SIG-M5 (cell line): ENCODE data around the gene NEK2.
"Not testable (repeated sequence)": the region's sequence is repeated elsewhere in the genome, so short reads cannot be mapped to it uniquely, and the experiment has no call there.

Experiments
- DNase-seq: peaks from one replicate; lab custom pipeline; 2025; lab: John Stamatoyannopoulos, UW

The NEK2 gene

DNA sequence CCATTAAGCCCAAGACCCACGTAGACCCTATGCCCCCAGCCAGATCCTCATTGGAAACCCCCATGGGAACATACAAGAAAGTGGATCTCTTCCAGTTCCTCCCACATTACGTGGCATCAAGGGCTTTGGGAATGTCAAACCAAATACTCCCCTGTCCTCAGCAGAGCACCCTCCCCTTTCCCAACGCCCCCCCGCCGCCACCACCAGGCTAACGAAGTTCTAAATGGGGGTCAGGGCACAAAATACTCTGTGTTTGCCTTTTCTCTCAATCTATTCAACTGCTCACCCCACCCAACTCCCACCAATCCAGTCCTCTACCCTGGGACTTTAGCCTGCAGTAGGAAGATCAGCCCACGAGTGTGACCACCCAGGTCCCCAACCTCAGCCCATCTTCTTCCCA is 24.5 kb downstream of the NEK2 start:
- DNase-seq = no peak

DNA sequence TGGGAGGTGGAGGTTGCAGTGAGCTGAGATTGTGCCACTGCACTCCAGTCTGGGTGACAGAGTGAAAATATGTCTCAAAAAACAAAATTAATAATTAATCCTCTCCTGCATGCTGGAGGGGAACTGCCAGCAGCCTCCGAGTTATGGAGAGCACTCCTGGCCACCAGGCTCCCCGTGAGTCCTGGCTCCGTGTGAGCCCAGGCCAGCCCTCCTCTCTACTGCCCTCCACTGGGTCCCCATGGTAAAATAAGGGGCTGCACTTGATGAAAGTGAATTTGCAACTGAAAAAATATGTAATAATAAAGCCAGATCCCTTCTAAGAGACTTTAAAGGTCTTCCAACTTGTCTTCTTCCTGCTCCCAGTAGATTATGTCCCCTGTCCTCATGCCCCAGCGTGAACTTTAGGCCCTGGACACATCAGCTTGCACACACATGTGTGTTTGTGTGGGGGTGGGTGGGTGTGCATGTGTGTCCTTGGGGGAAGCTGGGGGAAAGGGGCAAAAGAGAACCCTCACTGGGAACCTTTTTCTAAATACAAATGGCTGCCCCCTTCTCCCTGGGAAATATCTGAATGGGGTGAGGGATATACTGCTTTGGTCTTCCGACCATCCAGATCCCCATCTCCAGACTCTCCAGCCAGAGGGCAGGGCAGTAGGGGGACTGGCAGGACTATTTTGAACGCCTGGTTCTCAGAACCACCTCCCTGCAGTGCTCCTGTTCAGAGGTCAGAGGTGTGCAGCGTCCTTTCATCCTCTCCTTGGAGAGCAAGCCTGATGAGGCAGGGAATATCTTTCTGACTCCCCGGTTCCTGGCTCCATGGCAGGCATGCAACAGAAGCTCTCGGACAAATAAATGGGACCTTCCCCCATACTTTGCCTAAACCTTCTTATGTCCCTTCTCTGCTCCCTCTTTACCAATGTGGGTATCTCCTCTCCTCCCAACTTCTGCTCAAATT is 26.2 kb downstream of the NEK2 start:
- DNase-seq = no peak

GRCh38 chr1:211648336-211648735 is 27.1 kb downstream of the NEK2 start:
- DNase-seq = no peak

DNA sequence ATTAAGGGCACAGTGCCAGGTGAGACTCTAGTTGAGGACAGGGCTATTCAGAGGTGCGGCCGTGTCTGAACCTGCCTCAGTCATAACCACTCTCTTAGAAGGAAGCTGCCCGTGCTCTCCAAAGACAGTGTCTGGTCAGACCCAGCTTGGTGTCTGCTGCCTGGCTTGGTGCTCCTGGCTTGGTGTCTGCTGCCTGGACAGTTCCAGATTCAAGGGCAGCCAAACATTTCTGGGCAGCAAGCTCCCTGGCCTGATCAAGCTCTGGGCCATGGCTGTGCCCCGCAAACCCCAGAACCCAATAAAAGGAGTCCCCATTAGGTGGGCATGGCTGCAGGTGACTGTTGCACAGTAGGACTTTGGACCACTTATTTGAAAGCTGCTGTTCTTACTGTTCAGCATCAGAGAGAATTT is 27.7 kb downstream of the NEK2 start:
- no peak for DNase-seq

DNA sequence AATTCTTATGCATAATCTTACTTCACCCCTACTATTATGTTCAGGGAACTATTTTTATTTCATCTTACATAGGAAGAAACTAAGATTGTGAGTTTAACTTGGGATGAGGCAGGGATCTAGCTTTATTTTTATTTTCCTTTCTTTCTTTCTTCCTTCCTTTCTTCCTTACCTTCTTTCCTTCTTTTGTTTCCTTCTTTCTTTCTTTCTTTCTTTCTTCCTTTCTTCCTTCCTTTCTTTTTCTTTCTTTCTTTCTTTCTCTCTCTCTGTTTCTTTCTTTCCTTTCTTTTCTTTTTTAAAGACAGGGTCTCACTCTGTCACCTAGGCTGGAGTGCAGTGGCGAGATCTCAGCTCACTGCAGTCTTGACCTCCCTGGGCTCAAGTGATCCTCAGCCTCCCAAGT is 28.9 kb downstream of the NEK2 start:
- DNase-seq = no peak

DNA sequence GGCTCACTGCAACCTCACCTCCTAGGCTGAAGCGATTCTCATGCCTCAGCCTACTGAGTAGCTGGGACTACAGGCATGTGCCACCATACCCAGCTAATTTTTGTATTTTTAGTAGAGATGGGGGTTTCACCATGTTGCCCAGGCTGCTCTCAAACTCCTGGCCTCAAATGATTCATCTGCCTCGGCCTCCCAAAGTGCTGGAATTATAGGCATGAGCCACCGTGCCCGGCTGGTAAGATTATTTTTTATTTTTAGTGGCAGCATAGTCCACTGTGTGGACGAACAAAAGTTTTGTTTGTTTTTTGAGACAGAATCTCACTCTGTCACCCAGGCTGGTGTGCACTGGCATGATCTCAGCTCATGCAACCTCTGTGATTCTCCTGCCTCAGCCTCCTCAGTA is 29.8 kb downstream of the NEK2 start:
- DNase-seq = not testable (repeated sequence)

- no peak for DNase-seq
Measured at GRCh38 chr1:211644653-211645052, 30.8 kb downstream of the NEK2 start.

GRCh38 chr1:211643324-211644212 is 31.9 kb downstream of the NEK2 start:
- no peak for DNase-seq

DNA sequence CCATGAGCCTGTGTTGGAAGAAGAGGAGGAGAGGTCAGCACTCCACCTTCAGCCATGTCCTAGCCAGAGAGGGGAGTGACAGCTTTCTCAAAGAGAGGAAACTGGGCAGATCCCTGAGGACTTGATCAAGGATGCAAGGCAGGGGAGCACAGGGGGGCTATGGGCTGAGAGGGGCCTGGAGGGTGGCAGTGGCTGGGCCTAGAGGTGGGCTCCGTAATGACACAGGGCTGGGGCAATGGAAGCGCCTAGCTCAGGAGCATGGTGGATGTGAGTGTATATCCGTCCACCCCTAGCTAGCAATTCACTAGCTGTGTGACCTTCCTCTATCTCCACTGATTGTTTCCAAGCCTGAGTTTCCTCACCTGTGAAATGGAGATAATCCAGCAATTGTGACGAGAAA is 32.6 kb downstream of the NEK2 start:
- no peak for DNase-seq

DNA sequence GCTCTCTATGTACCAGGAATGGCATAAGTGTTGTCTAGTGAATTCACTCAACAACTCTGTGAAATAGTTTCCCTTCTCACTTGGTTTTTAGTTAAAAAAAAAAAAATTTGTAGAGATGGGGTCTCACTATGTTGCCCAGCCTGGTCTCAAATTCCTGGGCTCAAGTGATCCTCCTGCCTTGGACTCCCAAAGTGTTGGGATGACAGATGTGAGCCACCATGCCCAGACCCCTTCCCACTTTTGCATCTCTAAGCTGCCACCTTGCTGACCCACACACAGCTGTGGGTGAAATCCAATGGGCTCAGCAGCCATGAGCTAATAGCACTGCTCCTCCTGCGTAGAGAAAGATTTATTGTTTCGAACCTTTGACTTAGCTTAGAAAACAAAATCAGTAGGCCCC is 33.5 kb downstream of the NEK2 start:
- DNase-seq = no peak

GRCh38 chr1:211641044-211641800 is 34.2 kb downstream of the NEK2 start:
- DNase-seq = no peak

DNA sequence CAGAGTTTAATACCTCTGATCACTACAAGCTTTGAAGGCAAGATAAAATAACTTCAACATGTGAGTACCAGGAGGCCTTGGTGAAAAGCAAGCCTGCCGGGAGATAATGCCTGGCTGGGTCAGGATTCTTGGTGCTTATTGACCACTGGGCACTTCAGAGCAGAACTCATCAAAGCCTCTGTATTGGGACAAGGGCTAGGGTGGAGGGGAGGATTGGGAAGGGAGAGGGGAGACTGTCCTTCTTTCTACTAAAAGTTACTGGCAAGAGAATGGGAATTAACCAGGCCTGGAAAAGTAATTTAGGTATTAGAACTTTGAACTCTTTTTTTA is 35.2 kb downstream of the NEK2 start:
- DNase-seq = no peak

DNA sequence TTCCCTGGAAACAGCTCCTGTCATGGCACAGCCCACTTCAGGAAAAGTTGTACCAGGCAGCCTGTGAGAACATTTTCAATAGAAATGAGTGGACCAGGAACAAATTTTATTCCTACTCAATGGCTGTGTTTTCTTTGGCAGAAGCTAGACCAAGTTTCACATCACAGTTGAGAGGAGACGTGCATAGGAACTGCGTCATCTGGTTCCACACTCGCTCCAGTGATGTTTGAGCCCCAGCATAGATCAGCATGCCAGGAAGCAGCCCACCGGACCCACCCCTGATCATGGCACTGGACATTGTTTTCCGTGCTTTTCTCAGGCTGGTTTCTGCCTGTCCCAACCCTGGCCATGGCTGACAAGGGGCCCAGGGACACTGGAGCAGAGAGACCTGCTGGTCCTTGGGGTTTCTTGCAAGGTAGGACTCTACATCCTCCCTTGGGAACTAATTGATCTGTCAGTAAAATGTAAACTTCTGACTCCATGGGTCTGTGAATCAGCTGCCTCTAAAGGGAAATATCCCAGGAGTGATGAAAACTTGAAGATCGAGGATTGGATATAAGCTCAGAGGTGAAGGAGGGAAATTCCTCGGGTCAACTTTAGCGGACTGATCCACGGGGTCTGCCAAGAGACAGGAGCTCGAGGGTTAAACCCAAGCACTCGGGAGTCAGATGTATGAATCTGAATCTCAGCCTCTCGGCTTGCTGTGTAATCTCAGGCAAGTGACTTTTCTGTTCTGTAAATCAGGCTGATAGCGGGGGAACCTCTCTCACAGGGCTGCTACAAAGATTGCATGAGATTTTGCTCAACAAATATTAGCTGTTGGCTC is 35.7 kb downstream of the NEK2 start:
- DNase-seq = no peak

DNA sequence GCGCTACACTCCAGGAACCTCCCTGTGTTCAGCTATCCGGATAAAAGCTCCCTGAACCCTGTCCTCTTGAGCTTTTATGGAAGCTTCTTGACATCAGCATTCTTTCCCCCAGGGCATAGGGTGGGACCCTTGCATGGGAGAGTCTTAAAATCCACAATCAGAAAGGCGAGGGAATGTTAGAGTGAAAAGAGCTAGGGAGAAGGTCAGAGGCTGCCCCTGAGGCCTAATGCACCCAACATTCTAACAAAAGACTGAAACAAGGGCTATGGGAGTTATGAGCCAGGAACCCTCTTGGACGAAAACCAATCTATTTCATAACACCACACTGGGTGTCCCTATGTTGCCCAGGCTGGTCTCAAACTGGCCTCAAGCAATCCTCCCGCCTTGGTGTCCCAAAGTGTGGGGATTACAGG is 36.7 kb downstream of the NEK2 start:
- DNase-seq = no peak

DNA sequence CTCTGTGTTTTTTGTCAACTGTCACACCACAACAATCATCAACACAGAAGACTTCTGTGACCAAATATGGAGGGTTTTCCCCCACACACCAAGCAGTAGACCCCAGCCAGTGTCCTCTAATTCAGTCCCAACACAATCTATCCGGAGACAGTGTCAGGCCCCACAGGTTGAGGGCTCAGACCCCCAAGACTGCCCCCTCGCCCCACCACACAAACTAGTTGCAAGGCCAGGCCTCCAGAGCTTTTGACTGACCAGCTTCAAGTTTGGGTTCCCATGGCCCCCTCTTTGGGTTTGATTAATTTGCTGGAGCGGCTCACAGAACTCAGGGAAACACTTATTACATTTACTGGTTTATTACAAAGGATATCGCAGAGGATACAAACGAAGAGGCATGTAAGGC is 37.2 kb downstream of the NEK2 start:
- no peak for DNase-seq

DNA sequence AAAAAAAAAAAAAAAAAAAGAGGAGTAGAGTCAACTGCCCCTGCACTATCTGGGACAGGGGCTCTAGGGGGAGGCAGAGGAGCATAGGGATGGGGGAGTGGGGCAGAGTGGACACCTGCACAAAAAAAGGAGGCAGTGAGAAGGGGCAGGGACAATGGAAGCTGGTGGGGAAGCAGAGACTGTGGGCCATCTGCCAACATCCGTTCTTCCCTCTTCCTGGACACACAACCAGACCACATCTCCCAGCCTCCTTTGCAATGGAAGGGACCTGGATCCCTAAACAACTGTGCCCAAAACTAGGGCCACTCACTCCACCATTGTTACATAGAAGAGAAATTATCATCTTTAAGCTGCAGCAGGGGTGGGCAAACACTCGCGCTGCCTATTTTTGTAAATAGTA is 38.4 kb downstream of the NEK2 start:
- DNase-seq = no peak

DNA sequence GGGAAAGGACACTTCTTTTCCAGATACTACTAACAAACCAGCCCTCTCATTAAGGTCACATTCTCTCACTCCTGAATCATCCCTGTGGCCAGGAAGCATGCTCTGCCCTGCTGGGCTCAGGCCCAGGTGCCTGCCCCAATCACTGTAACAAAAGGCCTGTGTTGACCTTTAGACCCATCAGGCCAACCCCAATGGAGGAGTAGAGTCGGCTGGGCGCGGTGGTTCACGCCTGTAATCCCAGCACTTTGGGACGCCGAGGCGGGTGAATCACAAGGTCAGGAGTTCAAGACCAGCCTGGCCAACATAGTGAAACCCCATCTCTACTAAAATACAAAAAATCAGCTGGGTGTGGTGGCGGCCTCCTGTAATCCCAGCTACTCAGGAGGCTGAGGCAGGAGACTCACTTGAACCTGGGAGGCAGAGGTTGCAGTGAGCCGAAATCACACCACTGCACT is 38.8 kb downstream of the NEK2 start:
- DNase-seq = not testable (repeated sequence)

DNA sequence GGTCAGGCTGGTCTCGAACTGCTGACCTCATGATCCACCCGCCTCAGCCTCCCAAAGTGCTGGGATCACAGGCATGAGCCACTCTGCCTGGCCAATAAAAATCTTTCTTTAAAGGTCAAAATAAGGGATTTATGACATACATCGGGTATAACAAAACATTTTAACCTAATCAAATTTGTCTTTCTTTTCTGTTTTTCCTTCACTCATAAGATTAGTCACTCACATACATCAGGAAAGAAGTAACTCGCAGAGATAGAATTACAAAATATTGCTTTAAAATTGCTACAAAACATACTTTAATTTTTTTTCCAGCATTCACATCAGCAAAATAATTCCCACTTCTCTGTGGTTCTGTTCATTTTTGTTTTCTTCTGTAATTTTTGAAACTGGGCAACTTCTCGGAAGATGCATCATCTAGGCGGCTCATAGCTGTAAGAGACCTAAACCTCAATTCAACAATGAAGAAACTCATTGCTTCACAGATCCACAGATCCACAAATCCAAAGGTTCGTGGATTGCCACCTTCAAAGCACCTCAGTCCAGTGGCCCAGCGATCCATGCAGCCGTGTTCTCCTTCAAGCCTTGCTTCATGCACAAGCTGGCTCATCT is 39.7 kb downstream of the NEK2 start:
- no peak for DNase-seq

- DNase-seq = no peak
Measured at GRCh38 chr1:211634931-211635330, 40.5 kb downstream of the NEK2 start.

- no peak for DNase-seq
Measured at GRCh38 chr1:211634461-211634860, 41.0 kb downstream of the NEK2 start.

- DNase-seq = no peak
Measured at GRCh38 chr1:211633524-211633846, 41.9 kb downstream of the NEK2 start.
